Measurements from ENCODE around the gene C17orf113.

DNA sequence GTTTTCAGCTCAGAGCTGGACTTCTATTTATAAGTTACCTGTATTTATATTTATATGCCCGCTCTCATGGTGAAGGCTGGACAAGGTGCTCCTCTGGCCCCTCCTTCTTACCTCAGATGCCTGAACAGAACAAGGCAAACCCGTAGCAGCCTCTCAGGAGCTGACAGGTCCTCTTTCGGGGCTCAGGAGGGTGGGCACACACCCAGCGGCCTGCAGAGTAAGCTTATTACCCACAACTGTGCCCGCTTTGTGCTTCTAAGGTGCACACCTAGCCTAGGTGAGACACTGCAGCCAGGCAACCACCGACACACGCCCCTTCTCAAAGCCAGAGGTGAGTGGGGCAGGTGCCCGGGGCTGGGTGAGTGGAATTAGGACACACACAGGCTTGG, 25.2 kb downstream of the C17orf113 start:
- TF ChIP-seq POLR2A (IDR thresholded peaks at IDR 0.05; ENCODE audit: low read depth, low read length) (no peak), POU2F2 (IDR thresholded peaks at IDR 0.05; ENCODE audit: low read depth, low read length) (no peak), POLR2AphosphoS5 (IDR thresholded peaks at IDR 0.05; ENCODE audit: low read depth, low read length) (no peak), PAX5 (IDR thresholded peaks at IDR 0.05; ENCODE audit: insufficient read depth, low read length, severe bottlenecking) (no peak), TAF1 (IDR thresholded peaks at IDR 0.05; ENCODE audit: low read depth, low read length) (no peak)
